Lower lobe of right lung (tissue), 2 donors: Measurements from ENCODE around the gene XCL2. TPM values are rescaled to one million over a fixed set of nuclear protein-coding genes. Genes with fewer than 3 reads are reported as not detected.

Source experiments
- ATAC-seq, 2 donors: fragments of 200-7000 bp; cut with Tn5 transposase; one replicate each; pipeline ENCODE4 v1.9.1; 2020 to 2022; ENCODE audit warnings: mild to moderate bottlenecking in 2 of 2, moderate library complexity in 2 of 2
- DNase-seq: peaks from one replicate; pipeline ENCODE4 v3.0.0-alpha.2; 2020
- H3K27ac ChIP-seq: fragments of 200-600 bp; one replicate; pipeline ENCODE4 v1.8.0; 2022
- H3K27me3 ChIP-seq: fragments of 200-600 bp; one replicate; pipeline ENCODE4 v1.8.0; 2022; ENCODE audit warnings: low read depth
- H3K36me3 ChIP-seq: fragments of 200-600 bp; one replicate; pipeline ENCODE4 v1.8.0; 2022; ENCODE audit warnings: mild to moderate bottlenecking
- H3K4me1 ChIP-seq: fragments of 200-600 bp; one replicate; pipeline ENCODE4 v1.8.0; 2022
- H3K4me3 ChIP-seq: fragments of 200-600 bp; one replicate; pipeline ENCODE4 v1.8.0; 2022; ENCODE audit warnings: mild to moderate bottlenecking
- H3K9me3 ChIP-seq: fragments of 200-600 bp; one replicate; pipeline ENCODE4 v1.8.0; 2022
- intact Hi-C: fragments of 100-400 bp; cut with DNase I; formaldehyde crosslinking; loops from one replicate; pipeline ENCODE4 v1.11.0; 2022
- total RNA-seq: library from RNA; stranded (reverse); fragmentation: NEBNext Ultra II Directional; extraction: Animal tissue kit (Norgen Biotek cat#: 25700); gene quantifications from one replicate; pipeline ENCODE4 v1.2.1, GENCODE V29; 2021
- TF ChIP-seq, protein P1 (sequence below): fragments of 200-600 bp; IDR thresholded peaks from one replicate; pipeline ENCODE4 v1.8.0; 2022; ENCODE audit warnings: antibody characterized with exemption, mild to moderate bottlenecking
- donor health status: DM: no; HTN: yes; CAD: no; lungs with severe emphysema.

Gene XCL2
- total RNA-seq, 1 donor from 2014 or later: 2.0 TPM

DNA sequence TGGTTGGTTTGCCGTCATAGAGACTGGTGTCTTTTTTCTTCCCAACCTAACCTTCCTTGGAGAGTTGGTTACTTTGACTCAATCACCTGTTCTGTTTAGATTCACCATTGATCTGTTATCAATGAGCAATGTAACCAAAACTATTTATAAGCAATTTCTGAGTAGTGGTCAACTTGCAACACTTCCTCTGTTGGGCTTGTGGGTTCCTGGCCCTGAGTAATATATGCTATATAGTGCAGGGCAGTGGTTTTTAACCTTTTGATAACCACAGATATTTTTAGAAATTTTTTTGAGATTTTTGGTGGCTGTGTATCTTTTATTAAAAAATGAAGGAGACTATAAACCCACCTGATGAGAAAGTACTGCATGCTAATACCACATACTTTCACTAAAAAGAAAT, 23.2 kb upstream of the XCL2 start:
- Histone ChIP-seq H3K4me1 (no peaks in the 10 kb centered on the region), H3K27ac (no peak overlapping the region), H3K36me3 (no peaks in the 10 kb centered on the region), H3K27me3 (no peaks in the 10 kb centered on the region), H3K4me3 (no peak overlapping the region), H3K9me3 (no peaks in the 10 kb centered on the region)
- TF ChIP-seq, protein P1, sequence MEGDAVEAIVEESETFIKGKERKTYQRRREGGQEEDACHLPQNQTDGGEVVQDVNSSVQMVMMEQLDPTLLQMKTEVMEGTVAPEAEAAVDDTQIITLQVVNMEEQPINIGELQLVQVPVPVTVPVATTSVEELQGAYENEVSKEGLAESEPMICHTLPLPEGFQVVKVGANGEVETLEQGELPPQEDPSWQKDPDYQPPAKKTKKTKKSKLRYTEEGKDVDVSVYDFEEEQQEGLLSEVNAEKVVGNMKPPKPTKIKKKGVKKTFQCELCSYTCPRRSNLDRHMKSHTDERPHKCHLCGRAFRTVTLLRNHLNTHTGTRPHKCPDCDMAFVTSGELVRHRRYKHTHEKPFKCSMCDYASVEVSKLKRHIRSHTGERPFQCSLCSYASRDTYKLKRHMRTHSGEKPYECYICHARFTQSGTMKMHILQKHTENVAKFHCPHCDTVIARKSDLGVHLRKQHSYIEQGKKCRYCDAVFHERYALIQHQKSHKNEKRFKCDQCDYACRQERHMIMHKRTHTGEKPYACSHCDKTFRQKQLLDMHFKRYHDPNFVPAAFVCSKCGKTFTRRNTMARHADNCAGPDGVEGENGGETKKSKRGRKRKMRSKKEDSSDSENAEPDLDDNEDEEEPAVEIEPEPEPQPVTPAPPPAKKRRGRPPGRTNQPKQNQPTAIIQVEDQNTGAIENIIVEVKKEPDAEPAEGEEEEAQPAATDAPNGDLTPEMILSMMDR: no peak
- intact Hi-C loops: no loop called here
- DNase-seq: no peak
- ATAC-seq: no peak

DNA sequence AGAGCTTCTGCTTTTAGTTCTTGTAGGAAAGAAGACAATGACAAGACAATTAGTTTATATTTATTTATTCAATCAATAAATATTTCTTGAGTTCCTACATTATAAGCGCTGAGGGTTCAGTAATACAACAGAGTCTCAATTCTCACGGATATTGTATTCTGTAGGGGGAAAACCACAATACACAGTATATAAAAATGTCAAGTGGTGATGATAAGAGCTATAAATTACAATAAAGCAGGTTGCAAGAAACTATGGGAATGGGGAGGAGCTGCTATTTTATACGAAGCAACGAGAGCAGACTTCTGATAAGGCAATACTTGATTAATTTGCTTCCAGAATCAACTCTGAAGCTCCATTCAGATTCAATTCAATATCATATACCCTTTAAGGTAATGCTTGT, 22.0 kb upstream of the XCL2 start:
- intact Hi-C loops: no loop called here
- no peaks in the 10 kb centered on the region for H3K4me1 ChIP-seq
- no peak overlapping the region for H3K4me3 ChIP-seq
- no peak for ATAC-seq
- no peaks in the 10 kb centered on the region for H3K9me3 ChIP-seq
- no peaks in the 10 kb centered on the region for H3K27me3 ChIP-seq
- H3K27ac ChIP-seq: no peak overlapping the region
- TF ChIP-seq, protein P1: no peak
- DNase-seq: no peak
- no peaks in the 10 kb centered on the region for H3K36me3 ChIP-seq

DNA sequence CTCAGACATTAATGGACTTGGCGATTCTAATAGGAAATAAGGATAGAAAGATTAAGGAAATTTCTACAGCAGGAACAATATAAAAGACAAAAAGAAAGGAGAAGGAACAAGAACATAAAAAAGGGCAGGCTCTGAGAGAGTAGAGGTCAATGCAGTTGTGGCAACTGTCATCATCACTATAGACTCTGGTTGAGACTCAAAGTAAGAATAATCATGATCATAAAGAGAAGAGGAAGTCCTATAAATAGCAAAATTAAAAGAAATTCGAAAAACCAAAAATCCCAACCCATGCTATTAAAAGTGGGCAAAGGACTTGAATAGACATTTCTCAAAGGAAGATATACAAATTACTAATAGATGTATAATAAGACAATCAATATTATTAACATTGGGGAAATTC, 18.2 kb upstream of the XCL2 start:
- H3K4me1 ChIP-seq: no peaks in the 10 kb centered on the region
- H3K4me3 ChIP-seq: no peak overlapping the region
- intact Hi-C loops: no loop called here
- no peaks in the 10 kb centered on the region for H3K36me3 ChIP-seq
- TF ChIP-seq, protein P1: no peak
- H3K27ac ChIP-seq: no peak overlapping the region
- no peaks in the 10 kb centered on the region for H3K27me3 ChIP-seq
- no peaks in the 10 kb centered on the region for H3K9me3 ChIP-seq
- no peak for DNase-seq
- no peak for ATAC-seq

DNA sequence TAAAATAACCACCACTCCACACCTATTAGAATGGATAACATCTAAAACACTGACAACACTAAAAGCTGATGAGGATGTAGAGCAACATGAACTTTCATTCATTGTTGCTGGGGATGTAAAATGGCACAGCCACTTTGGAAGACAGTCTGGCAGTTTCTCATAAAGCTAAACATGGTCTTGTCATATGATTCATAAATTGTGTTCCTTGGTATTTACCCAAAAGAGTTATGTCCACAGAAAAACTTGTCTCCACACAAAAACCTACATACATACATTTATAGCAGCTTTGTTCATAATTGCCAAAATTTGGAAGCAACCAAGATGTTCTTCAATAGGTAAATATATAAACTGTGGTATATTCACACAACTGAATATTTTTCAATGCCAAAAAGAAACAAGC, 16.6 kb upstream of the XCL2 start:
- Histone ChIP-seq H3K36me3 (no peaks in the 10 kb centered on the region), H3K9me3 (no peaks in the 10 kb centered on the region), H3K27ac (no peak overlapping the region), H3K4me1 (no peaks in the 10 kb centered on the region), H3K27me3 (no peaks in the 10 kb centered on the region), H3K4me3 (no peak overlapping the region)
- intact Hi-C loops: no loop called here
- ATAC-seq (no peak), DNase-seq (no peak)
- TF ChIP-seq, protein P1: no peak

DNA sequence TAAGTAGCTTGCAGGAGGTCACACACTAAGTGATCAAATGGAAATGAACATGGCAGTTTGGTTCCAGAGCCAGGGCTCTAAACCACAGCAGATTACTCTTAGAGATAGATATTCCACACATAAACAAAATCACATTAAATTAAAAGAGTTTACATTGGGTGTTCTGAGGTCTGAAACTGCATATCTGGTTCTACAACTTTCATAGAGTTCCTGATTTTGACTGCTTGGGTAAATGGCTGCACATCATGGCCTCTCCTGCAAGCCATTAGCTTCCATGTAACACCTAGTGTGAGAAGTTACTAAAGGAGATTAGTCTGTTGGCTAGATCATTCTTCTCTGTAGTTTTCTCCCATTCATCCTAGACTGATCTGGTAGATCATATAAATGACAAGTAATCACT, 12.8 kb upstream of the XCL2 start:
- Histone ChIP-seq H3K36me3 (no peaks in the 10 kb centered on the region), H3K27me3 (no peaks in the 10 kb centered on the region), H3K27ac (no peak overlapping the region), H3K4me1 (no peaks in the 10 kb centered on the region), H3K4me3 (no peak overlapping the region), H3K9me3 (no peaks in the 10 kb centered on the region)
- DNase-seq (no peak), ATAC-seq (no peak)
- intact Hi-C loops: no loop called here
- TF ChIP-seq, protein P1: no peak

DNA sequence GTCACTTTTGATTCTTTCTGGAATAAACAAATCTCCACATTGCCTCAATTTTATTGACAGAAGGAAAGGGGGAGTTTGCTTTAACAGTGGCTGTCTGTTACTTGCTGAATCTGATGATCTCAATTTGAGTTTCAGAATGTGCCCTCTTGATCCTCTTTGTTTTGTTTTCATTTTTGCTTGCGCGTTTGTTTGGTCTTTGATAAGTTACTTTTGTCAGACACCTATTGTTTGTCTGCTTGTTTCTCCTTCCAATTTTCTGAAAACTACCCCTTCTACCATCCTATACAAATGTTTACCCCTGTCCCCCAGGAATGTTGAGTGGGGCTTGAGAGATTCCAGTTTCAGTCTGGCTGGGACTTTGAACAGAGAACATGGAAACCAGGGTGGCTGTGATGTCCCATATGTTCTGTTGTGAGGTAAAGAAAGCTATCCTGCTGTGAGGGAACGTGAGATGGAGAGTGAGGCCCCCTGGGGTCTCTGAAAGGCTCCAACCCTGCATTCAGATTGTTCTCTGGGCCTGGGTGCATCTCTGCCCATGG, 11.8 kb upstream of the XCL2 start:
- intact Hi-C loops: no loop called here
- H3K4me1 ChIP-seq: no peaks in the 10 kb centered on the region
- no peak overlapping the region for H3K4me3 ChIP-seq
- TF ChIP-seq, protein P1: no peak
- no peaks in the 10 kb centered on the region for H3K9me3 ChIP-seq
- no peak overlapping the region for H3K27ac ChIP-seq
- ATAC-seq (no peak), DNase-seq (no peak)
- H3K36me3 ChIP-seq: no peaks in the 10 kb centered on the region
- no peaks in the 10 kb centered on the region for H3K27me3 ChIP-seq
